ENCODE results near the gene KYNU. TPM values are rescaled to one million over a fixed set of nuclear protein-coding genes. Genes with fewer than 3 reads are reported as not detected.

The KYNU gene
- total and polyA plus RNA-seq, 2 of the 13 experiments (the other 11 are each of a cell fraction or from before 2014, with no cell fraction given): 21.9 to 68.6 TPM

DNA sequence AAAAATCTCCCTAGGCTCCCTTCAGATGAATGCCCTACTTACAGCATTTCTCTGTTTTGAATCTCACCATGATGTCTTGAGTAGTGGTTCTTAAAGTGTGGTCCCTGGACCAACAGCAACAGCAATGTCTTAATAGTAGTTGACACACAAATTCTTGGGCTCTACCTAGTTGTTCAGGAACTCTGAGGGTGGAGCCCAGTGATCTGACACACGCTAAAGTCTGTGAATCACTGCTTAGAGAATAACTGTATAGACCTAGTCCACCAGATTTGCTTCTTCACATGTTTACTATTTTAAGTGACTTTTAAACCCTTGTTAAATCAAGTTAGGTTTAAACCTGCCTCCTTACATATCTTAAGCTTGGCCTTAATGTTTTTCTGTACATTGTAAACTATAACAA, 204.2 kb downstream of the KYNU start:
- no peaks in the 10 kb centered on the region for H3K9me3 ChIP-seq (ENCODE audit: low read length)
- H4K20me1 ChIP-seq (ENCODE audit: insufficient read depth, low read length): no peaks in the 10 kb centered on the region
- ATAC-seq: no peak
- POLR2A ChIA-PET: no interaction called here
- 5% methylated on average over 1 of the region's 1 CpG for WGBS (ENCODE audit: low lambda C conversion rate)
- in situ Hi-C loops (cut with HindIII; ENCODE audit: extremely low pct_ligation_motif_present, low pct_unique_long_range_greater_than_20kb): no loop called here
- no peak overlapping the region for H3K9ac ChIP-seq (ENCODE audit: insufficient read depth, low read depth, low read length)
- H3K27ac ChIP-seq (ENCODE audit: extremely low read length, insufficient read depth, low read length): no peak overlapping the region
- no peak overlapping the region for H2AFZ ChIP-seq (ENCODE audit: low read length)
- no peaks in the 10 kb centered on the region for H3K79me2 ChIP-seq (ENCODE audit: insufficient read depth, low read length)
- intact Hi-C loops (cut with micrococcal nuclease; ENCODE audit: unreplicated experiment): no loop called here
- BruUV-seq (replicated peaks): no TSS peak
- H3K4me1 ChIP-seq (ENCODE audit: insufficient read depth, low read length): no peaks in the 10 kb centered on the region
- no peak overlapping the region for H3K4me3 ChIP-seq (replicated peaks in 1 of 3; ENCODE audit: insufficient read depth in 1 of 3, low read depth in 2 of 3, low read length in 3 of 3)
- CTCF ChIA-PET (ENCODE audit: low intra/inter-chr PET ratio, low total read pairs): no interaction called here
- H3K4me2 ChIP-seq (ENCODE audit: low read depth, low read length): no peak overlapping the region
- no peak for FAIRE-seq
- no peaks in the 10 kb centered on the region for H3K36me3 ChIP-seq (replicated peaks in 1 of 2; ENCODE audit: control insufficient read depth in 1 of 2, insufficient read depth in 2 of 2, low read length in 2 of 2)
- no peak for DNase-seq (ENCODE audit: low spot score)
- TF ChIP-seq ZNF549 (CRISPR knock-in tag; IDR thresholded peaks at IDR 0.05) (no peak), RXRA (CRISPR knock-in tag; IDR thresholded peaks at IDR 0.05) (no peak), ONECUT2 (CRISPR knock-in tag; IDR thresholded peaks at IDR 0.05) (no peak)
- TF ChIP-seq, protein P1, sequence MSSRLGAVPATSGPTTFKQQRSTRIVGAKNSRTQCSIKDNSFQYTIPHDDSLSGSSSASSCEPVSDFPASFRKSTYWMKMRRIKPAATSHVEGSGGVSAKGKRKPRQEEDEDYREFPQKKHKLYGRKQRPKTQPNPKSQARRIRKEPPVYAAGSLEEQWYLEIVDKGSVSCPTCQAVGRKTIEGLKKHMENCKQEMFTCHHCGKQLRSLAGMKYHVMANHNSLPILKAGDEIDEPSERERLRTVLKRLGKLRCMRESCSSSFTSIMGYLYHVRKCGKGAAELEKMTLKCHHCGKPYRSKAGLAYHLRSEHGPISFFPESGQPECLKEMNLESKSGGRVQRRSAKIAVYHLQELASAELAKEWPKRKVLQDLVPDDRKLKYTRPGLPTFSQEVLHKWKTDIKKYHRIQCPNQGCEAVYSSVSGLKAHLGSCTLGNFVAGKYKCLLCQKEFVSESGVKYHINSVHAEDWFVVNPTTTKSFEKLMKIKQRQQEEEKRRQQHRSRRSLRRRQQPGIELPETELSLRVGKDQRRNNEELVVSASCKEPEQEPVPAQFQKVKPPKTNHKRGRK (CRISPR knock-in tag; IDR thresholded peaks at IDR 0.05): no peak
- H3K27me3 ChIP-seq (ENCODE audit: control insufficient read depth in 1 of 2, insufficient read depth in 2 of 2, low read length in 2 of 2): no peaks in the 10 kb centered on the region

GRCh38 chr2:143083636-143084035, 206.2 kb downstream of the KYNU start:
- H3K4me2 ChIP-seq (ENCODE audit: low read depth, low read length): no peak overlapping the region
- no TSS peak for BruUV-seq (replicated peaks)
- in situ Hi-C loops (cut with HindIII; ENCODE audit: extremely low pct_ligation_motif_present, low pct_unique_long_range_greater_than_20kb): no loop called here
- H3K4me3 ChIP-seq (replicated peaks in 1 of 3; ENCODE audit: insufficient read depth in 1 of 3, low read depth in 2 of 3, low read length in 3 of 3): no peak overlapping the region
- no peaks in the 10 kb centered on the region for H3K4me1 ChIP-seq (ENCODE audit: insufficient read depth, low read length)
- H3K27me3 ChIP-seq (ENCODE audit: control insufficient read depth in 1 of 2, insufficient read depth in 2 of 2, low read length in 2 of 2): no peaks in the 10 kb centered on the region
- no peaks in the 10 kb centered on the region for H3K36me3 ChIP-seq (replicated peaks in 1 of 2; ENCODE audit: control insufficient read depth in 1 of 2, insufficient read depth in 2 of 2, low read length in 2 of 2)
- no peak for TF ChIP-seq ISL2 (CRISPR knock-in tag; IDR thresholded peaks at IDR 0.05)
- no peak for TF ChIP-seq SIX1 (CRISPR knock-in tag; IDR thresholded peaks at IDR 0.05; ENCODE audit: borderline replicate concordance)
- TF ChIP-seq JDP2 (CRISPR knock-in tag; IDR thresholded peaks at IDR 0.05; ENCODE audit: borderline replicate concordance): no peak
- TF ChIP-seq STAT6 (CRISPR knock-in tag; IDR thresholded peaks at IDR 0.05; ENCODE audit: borderline replicate concordance): no peak
- no peak overlapping the region for H3K9ac ChIP-seq (ENCODE audit: insufficient read depth, low read depth, low read length)
- ATAC-seq: no peak
- H3K27ac ChIP-seq (ENCODE audit: extremely low read length, insufficient read depth, low read length): no peak overlapping the region
- 3% methylated on average over 2 of the region's 2 CpGs for WGBS (ENCODE audit: low lambda C conversion rate)
- H4K20me1 ChIP-seq (ENCODE audit: insufficient read depth, low read length): no peaks in the 10 kb centered on the region
- intact Hi-C loops (cut with micrococcal nuclease; ENCODE audit: unreplicated experiment): no loop called here
- no peaks in the 10 kb centered on the region for H3K9me3 ChIP-seq (ENCODE audit: low read length)
- no peak for DNase-seq (ENCODE audit: low spot score)
- POLR2A ChIA-PET: no interaction called here
- CTCF ChIA-PET (ENCODE audit: low intra/inter-chr PET ratio, low total read pairs): no interaction called here
- no peak overlapping the region for H2AFZ ChIP-seq (ENCODE audit: low read length)
- H3K79me2 ChIP-seq (ENCODE audit: insufficient read depth, low read length): no peaks in the 10 kb centered on the region
- no peak for FAIRE-seq

Measured in HepG2 (cell line).